DMS153 (cell line): ENCODE measurements around the gene CSTPP1.
A peak's percentile ranks its signal among the peaks of the same experiment; 100 is the strongest.
"Not testable (repeated sequence)": the region's sequence is repeated elsewhere in the genome, so short reads cannot be mapped to it uniquely, and the experiment has no call there.

ENCODE experiments used
- DNase-seq: peaks from one replicate; lab custom pipeline; 2025; lab: John Stamatoyannopoulos, UW

The CSTPP1 gene

GRCh38 chr11:47099918-47100315, 163.4 kb downstream of the CSTPP1 start:
- no peak for DNase-seq

- DNase-seq, result no peak
Measured at GRCh38 chr11:47101406-47101805, 164.8 kb downstream of the CSTPP1 start.

GRCh38 chr11:47104261-47104950, 167.8 kb downstream of the CSTPP1 start:
- DNase-seq, result no peak

GRCh38 chr11:47105541-47105940, 169.0 kb downstream of the CSTPP1 start:
- DNase-seq, result no peak

GRCh38 chr11:47105974-47106373, 169.4 kb downstream of the CSTPP1 start:
- DNase-seq, result peak; percentile 22

GRCh38 chr11:47106798-47107411, 170.3 kb downstream of the CSTPP1 start:
- peak; percentile 90 for DNase-seq

GRCh38 chr11:47107744-47108143, 171.2 kb downstream of the CSTPP1 start:
- DNase-seq, result no peak

GRCh38 chr11:47108214-47108613, 171.7 kb downstream of the CSTPP1 start:
- DNase-seq, result no peak

GRCh38 chr11:47109051-47109726, 172.6 kb downstream of the CSTPP1 start:
- no peak for DNase-seq

- DNase-seq, result no peak
Measured at GRCh38 chr11:47109727-47110246, 173.2 kb downstream of the CSTPP1 start.

- DNase-seq, result peak; percentile 98
Measured at GRCh38 chr11:47111318-47111804, 174.8 kb downstream of the CSTPP1 start.

- not testable (repeated sequence) for DNase-seq
Measured at GRCh38 chr11:47112941-47113340, 176.4 kb downstream of the CSTPP1 start.

- DNase-seq, result peak; percentile 89
Measured at GRCh38 chr11:47118958-47119688, 182.6 kb downstream of the CSTPP1 start.

GRCh38 chr11:47121056-47121455, 184.5 kb downstream of the CSTPP1 start:
- no peak for DNase-seq

GRCh38 chr11:47121731-47122130, 185.2 kb downstream of the CSTPP1 start:
- no peak for DNase-seq

GRCh38 chr11:47123094-47123493, 186.5 kb downstream of the CSTPP1 start:
- DNase-seq, result no peak

GRCh38 chr11:47124675-47125074, 188.1 kb downstream of the CSTPP1 start:
- DNase-seq, result no peak

- no peak for DNase-seq
Measured at GRCh38 chr11:47125083-47125482, 188.5 kb downstream of the CSTPP1 start.

- peak; percentile 45 for DNase-seq
Measured at GRCh38 chr11:47127213-47127612, 190.7 kb downstream of the CSTPP1 start.

GRCh38 chr11:47130543-47130942, 194.0 kb downstream of the CSTPP1 start:
- DNase-seq, result peak; percentile 96

GRCh38 chr11:47131136-47131535, 194.6 kb downstream of the CSTPP1 start:
- no peak for DNase-seq

GRCh38 chr11:47132490-47132889, 195.9 kb downstream of the CSTPP1 start:
- no peak for DNase-seq
